ENCODE data around the gene IRF3. TPM values are rescaled to one million over a fixed set of nuclear protein-coding genes. Genes with fewer than 3 reads are reported as not detected.
"Not testable (repeated sequence)": the region's sequence is repeated elsewhere in the genome, so short reads cannot be mapped to it uniquely, and the experiment has no call there.

The IRF3 gene
- total RNA-seq, 4 donors from 2014 or later: 38.7 to 102 (median 74.9) TPM

GRCh38 chr19:49637821-49638738 lies 27.6 kb downstream of the IRF3 start:
- intact Hi-C loops (cut with DNase I; ENCODE audit: low total_unique reads): loop anchor here (5.0 kb wide), 1 partner anchor 46 kb away; the partner anchor contains the start of gene PRR12
- H3K4me3 ChIP-seq (ENCODE audit: low read depth, poor library complexity, severe bottlenecking): no peak overlapping the region
- TF ChIP-seq POLR2A (IDR thresholded peaks at IDR 0.05) (no peak), CTCF (IDR thresholded peaks at IDR 0.05) (no peak)
- peak; percentile 82 to 97 for DNase-seq (ENCODE audit: low spot score in 2 of 2)
- WGBS, 2 donors: 3 to 4% methylated on average over 19 of the region's 19 CpGs

- H3K4me3 ChIP-seq (ENCODE audit: low read depth, poor library complexity, severe bottlenecking): no peak overlapping the region
- no peak for TF ChIP-seq CTCF (IDR thresholded peaks at IDR 0.05)
- no peak for TF ChIP-seq POLR2A (IDR thresholded peaks at IDR 0.05)
- no peak for DNase-seq (ENCODE audit: low spot score in 2 of 2)
- 74 to 80% methylated on average over 29 to 30 of the region's 30 CpGs for WGBS, 2 donors
- intact Hi-C loops (cut with DNase I; ENCODE audit: low total_unique reads): loop anchor here (5.0 kb wide), 1 partner anchor 44 kb away; the partner anchor contains the start of gene PRR12
Measured at GRCh38 chr19:49636233-49636932, 29.3 kb downstream of the IRF3 start.

GRCh38 chr19:49635530-49636232 lies 30.0 kb downstream of the IRF3 start:
- DNase-seq (ENCODE audit: low spot score in 2 of 2): no peak
- H3K4me3 ChIP-seq (ENCODE audit: low read depth, poor library complexity, severe bottlenecking): no peak overlapping the region
- WGBS, 2 donors: 37 to 44% methylated on average over 24 of the region's 24 CpGs
- no peak for TF ChIP-seq POLR2A (IDR thresholded peaks at IDR 0.05)
- intact Hi-C loops (cut with DNase I; ENCODE audit: low total_unique reads): loop anchor here (5.0 kb wide), 1 partner anchor 43 kb away; the partner anchor contains the start of gene PRR12

- H3K4me3 ChIP-seq (ENCODE audit: low read depth, poor library complexity, severe bottlenecking); DNase-seq (ENCODE audit: low spot score in 2 of 2); intact Hi-C loops (cut with DNase I; ENCODE audit: low total_unique reads): not testable (repeated sequence)
- 61 to 62% methylated on average over 9 of the region's 9 CpGs for WGBS, 2 donors
Measured at GRCh38 chr19:49633273-49633672, 32.4 kb downstream of the IRF3 start.

GRCh38 chr19:49632576-49632975 lies 33.1 kb downstream of the IRF3 start:
- WGBS, 2 donors: 87 to 88% methylated on average over 5 of the region's 5 CpGs
- TF ChIP-seq POLR2A (IDR thresholded peaks at IDR 0.05) (no peak), CTCF (IDR thresholded peaks at IDR 0.05) (no peak)

GRCh38 chr19:49631610-49632192 lies 34.0 kb downstream of the IRF3 start:
- intact Hi-C loops (cut with DNase I; ENCODE audit: low total_unique reads): no loop called here
- no peak for TF ChIP-seq CTCF (IDR thresholded peaks at IDR 0.05)
- WGBS, 2 donors: 77 to 78% methylated on average over 19 of the region's 19 CpGs
- H3K4me3 ChIP-seq (ENCODE audit: low read depth, poor library complexity, severe bottlenecking): no peak overlapping the region
- no peak for DNase-seq (ENCODE audit: low spot score in 2 of 2)

More at GRCh38 chr19:49632576-49632975, 33.1 kb downstream of the IRF3 start:
- DNase-seq (ENCODE audit: low spot score in 2 of 2): no peak
- intact Hi-C loops (cut with DNase I; ENCODE audit: low total_unique reads): no loop called here
- no peak overlapping the region for H3K4me3 ChIP-seq (ENCODE audit: low read depth, poor library complexity, severe bottlenecking)
